ENCODE results near the gene PPIP5K1. TPM values are rescaled to one million over a fixed set of nuclear protein-coding genes. Genes with fewer than 3 reads are reported as not detected.
A peak's percentile ranks its signal among the peaks of the same experiment; 100 is the strongest.
"Not testable (repeated sequence)": the region's sequence is repeated elsewhere in the genome, so short reads cannot be mapped to it uniquely, and the experiment has no call there.

The PPIP5K1 gene
- total RNA-seq, 2 experiments from 2014 or later: 48.5 to 55.9 TPM

GRCh38 chr15:43593328-43594190 lies 3.6 kb upstream of the PPIP5K1 start, which contains the start of gene CKMT1B:
Gene CKMT1B, plus strand, starts transcription at chr15:43594027. Its CDS starts 192 bp downstream, at chr15:43594219.
- H3K4me3 Mint-ChIP-seq; H3K27me3 Mint-ChIP-seq; POLR2A ChIA-PET; DNase-seq; CTCF ChIA-PET; H3K4me1 Mint-ChIP-seq (ENCODE audit: low read depth); H3K36me3 Mint-ChIP-seq (ENCODE audit: low read depth); H3K27ac Mint-ChIP-seq; H3K9me3 Mint-ChIP-seq; intact Hi-C loops (cut with micrococcal nuclease): not testable (repeated sequence)
- ATAC-seq: peak; percentile 40

- CTCF ChIA-PET; H3K27ac Mint-ChIP-seq; H3K36me3 Mint-ChIP-seq (ENCODE audit: low read depth); H3K27me3 Mint-ChIP-seq; intact Hi-C loops (cut with micrococcal nuclease); DNase-seq; H3K4me1 Mint-ChIP-seq (ENCODE audit: low read depth); POLR2A ChIA-PET; ATAC-seq; H3K4me3 Mint-ChIP-seq; H3K9me3 Mint-ChIP-seq: not testable (repeated sequence)
These were observed 2.8 kb upstream of the PPIP5K1 start for GRCh38 chr15:43592841-43593240.

- H3K4me1 Mint-ChIP-seq (ENCODE audit: low read depth); DNase-seq; H3K36me3 Mint-ChIP-seq (ENCODE audit: low read depth); H3K4me3 Mint-ChIP-seq; H3K9me3 Mint-ChIP-seq; intact Hi-C loops (cut with micrococcal nuclease); CTCF ChIA-PET; POLR2A ChIA-PET; H3K27ac Mint-ChIP-seq; ATAC-seq; H3K27me3 Mint-ChIP-seq: not testable (repeated sequence)
These were observed 15.4 kb downstream of the PPIP5K1 start for GRCh38 chr15:43574607-43575006.

- H3K9me3 Mint-ChIP-seq; intact Hi-C loops (cut with micrococcal nuclease); POLR2A ChIA-PET; H3K4me1 Mint-ChIP-seq (ENCODE audit: low read depth); CTCF ChIA-PET; DNase-seq; H3K36me3 Mint-ChIP-seq (ENCODE audit: low read depth); H3K4me3 Mint-ChIP-seq; H3K27ac Mint-ChIP-seq; ATAC-seq; H3K27me3 Mint-ChIP-seq: not testable (repeated sequence)
These were observed 23.4 kb downstream of the PPIP5K1 start for GRCh38 chr15:43566615-43567014.

- DNase-seq; H3K4me3 Mint-ChIP-seq; H3K27me3 Mint-ChIP-seq; H3K9me3 Mint-ChIP-seq; H3K36me3 Mint-ChIP-seq (ENCODE audit: low read depth); intact Hi-C loops (cut with micrococcal nuclease); H3K4me1 Mint-ChIP-seq (ENCODE audit: low read depth); POLR2A ChIA-PET; ATAC-seq; CTCF ChIA-PET; H3K27ac Mint-ChIP-seq: not testable (repeated sequence)
These were observed 26.2 kb downstream of the PPIP5K1 start for GRCh38 chr15:43563793-43564192.

GRCh38 chr15:43562753-43563152 lies 27.3 kb downstream of the PPIP5K1 start:
- H3K9me3 Mint-ChIP-seq; H3K27me3 Mint-ChIP-seq; H3K4me1 Mint-ChIP-seq (ENCODE audit: low read depth); H3K4me3 Mint-ChIP-seq; ATAC-seq; DNase-seq; intact Hi-C loops (cut with micrococcal nuclease); H3K27ac Mint-ChIP-seq; H3K36me3 Mint-ChIP-seq (ENCODE audit: low read depth); POLR2A ChIA-PET; CTCF ChIA-PET: not testable (repeated sequence)

- H3K27ac Mint-ChIP-seq: no peak overlapping the region
These were observed 37.0 kb downstream of the PPIP5K1 start for GRCh38 chr15:43552986-43553385.

More at GRCh38 chr15:43552986-43553385, 37.0 kb downstream of the PPIP5K1 start:
- no peak for ATAC-seq
- Mint-ChIP-seq H3K36me3 (ENCODE audit: low read depth) (peaks cover 13% of the 10 kb centered on the region), H3K27me3 (no peaks in the 10 kb centered on the region), H3K4me3 (no peak overlapping the region), H3K9me3 (no peaks in the 10 kb centered on the region), H3K4me1 (ENCODE audit: low read depth) (no peaks in the 10 kb centered on the region)
- ChIA-PET POLR2A (no interaction called here), CTCF (no interaction called here)
- no peak for TF ChIP-seq CTCF (IDR thresholded peaks at IDR 0.05)
- no peak for DNase-seq
- intact Hi-C loops (cut with micrococcal nuclease): no loop called here
